HG02973 (cell line): ENCODE results near the gene RAP2B.
"Not testable (repeated sequence)": the region's sequence is repeated elsewhere in the genome, so short reads cannot be mapped to it uniquely, and the experiment has no call there.

Source experiments
- ATAC-seq: cut with Tn5 transposase; IDR thresholded peaks from one replicate; pipeline ENCODE4 v1.9.1; 2021; ENCODE audit warnings: moderate library complexity; ENCODE audit not compliant: unreplicated experiment

RAP2B gene

GRCh38 chr3:153190923-153191322 is 28.9 kb downstream of the RAP2B start:
- no peak for ATAC-seq

- ATAC-seq = no peak
Observed at GRCh38 chr3:153192327-153192726, 30.3 kb downstream of the RAP2B start.

- not testable (repeated sequence) for ATAC-seq
Observed at GRCh38 chr3:153193786-153194476, 31.9 kb downstream of the RAP2B start.

GRCh38 chr3:153195349-153195879 is 33.4 kb downstream of the RAP2B start:
- no peak for ATAC-seq

- no peak for ATAC-seq
Observed at GRCh38 chr3:153209596-153209995, 47.6 kb downstream of the RAP2B start.

- no peak for ATAC-seq
Observed at GRCh38 chr3:153210146-153210545, 48.1 kb downstream of the RAP2B start.

- ATAC-seq = no peak
Observed at GRCh38 chr3:153210660-153211059, 48.6 kb downstream of the RAP2B start.

- ATAC-seq = no peak
Observed at GRCh38 chr3:153215497-153215896, 53.5 kb downstream of the RAP2B start.

- no peak for ATAC-seq
Observed at GRCh38 chr3:153215966-153216365, 53.9 kb downstream of the RAP2B start.

- no peak for ATAC-seq
Observed at GRCh38 chr3:153216928-153217327, 54.9 kb downstream of the RAP2B start.

- ATAC-seq = no peak
Observed at GRCh38 chr3:153219146-153219545, 57.1 kb downstream of the RAP2B start.
